H1 (cell line): ENCODE data around the gene C20orf144.

Experiments used
- TAF1 ChIP-seq: IDR thresholded peaks from 2 replicates; pipeline ENCODE4 v1.6.1; 2011; ENCODE audit warnings: mild to moderate bottlenecking, low read depth, low read length
- TF ChIP-seq, protein P1 (sequence below), 3 experiments: IDR thresholded peaks; 1 replicate in 2 of 3; 2 replicates in 1 of 3; pipeline versions ENCODE4 v1.5.1 to v1.6.1; 2011; ENCODE audit warnings: low read length in 3 of 3, mild to moderate bottlenecking in 3 of 3, inconsistent platforms in 2 of 3, low read depth in 1 of 3, moderate library complexity in 1 of 3; ENCODE audit not compliant: insufficient read depth in 1 of 3; ENCODE audit errors: control extremely low read depth in 1 of 3

GRCh38 chr20:33654680-33655161 is 7.4 kb upstream of the C20orf144 start:
- no peak for TF ChIP-seq TAF1
- TF ChIP-seq, protein P1, sequence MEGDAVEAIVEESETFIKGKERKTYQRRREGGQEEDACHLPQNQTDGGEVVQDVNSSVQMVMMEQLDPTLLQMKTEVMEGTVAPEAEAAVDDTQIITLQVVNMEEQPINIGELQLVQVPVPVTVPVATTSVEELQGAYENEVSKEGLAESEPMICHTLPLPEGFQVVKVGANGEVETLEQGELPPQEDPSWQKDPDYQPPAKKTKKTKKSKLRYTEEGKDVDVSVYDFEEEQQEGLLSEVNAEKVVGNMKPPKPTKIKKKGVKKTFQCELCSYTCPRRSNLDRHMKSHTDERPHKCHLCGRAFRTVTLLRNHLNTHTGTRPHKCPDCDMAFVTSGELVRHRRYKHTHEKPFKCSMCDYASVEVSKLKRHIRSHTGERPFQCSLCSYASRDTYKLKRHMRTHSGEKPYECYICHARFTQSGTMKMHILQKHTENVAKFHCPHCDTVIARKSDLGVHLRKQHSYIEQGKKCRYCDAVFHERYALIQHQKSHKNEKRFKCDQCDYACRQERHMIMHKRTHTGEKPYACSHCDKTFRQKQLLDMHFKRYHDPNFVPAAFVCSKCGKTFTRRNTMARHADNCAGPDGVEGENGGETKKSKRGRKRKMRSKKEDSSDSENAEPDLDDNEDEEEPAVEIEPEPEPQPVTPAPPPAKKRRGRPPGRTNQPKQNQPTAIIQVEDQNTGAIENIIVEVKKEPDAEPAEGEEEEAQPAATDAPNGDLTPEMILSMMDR (IDR thresholded peaks at IDR 0.05; ENCODE audit: control extremely low read depth in 1 of 3, insufficient read depth in 1 of 3, low read depth in 1 of 3, low read length in 3 of 3), result no peak
